GM21515 (cell line): ENCODE measurements around the gene MOCS1.

Experiments
- ATAC-seq: cut with Tn5 transposase; IDR thresholded peaks from one replicate; pipeline ENCODE4 v1.9.1; 2021; ENCODE audit not compliant: unreplicated experiment

MOCS1 gene

GRCh38 chr6:39950125-39950720 lies 16.0 kb upstream of the MOCS1 start:
- ATAC-seq, result no peak

GRCh38 chr6:39948199-39948791 lies 14.0 kb upstream of the MOCS1 start:
- no peak for ATAC-seq

GRCh38 chr6:39947611-39948068 lies 13.4 kb upstream of the MOCS1 start:
- no peak for ATAC-seq

GRCh38 chr6:39945626-39946025 lies 11.4 kb upstream of the MOCS1 start:
- ATAC-seq, result no peak

DNA sequence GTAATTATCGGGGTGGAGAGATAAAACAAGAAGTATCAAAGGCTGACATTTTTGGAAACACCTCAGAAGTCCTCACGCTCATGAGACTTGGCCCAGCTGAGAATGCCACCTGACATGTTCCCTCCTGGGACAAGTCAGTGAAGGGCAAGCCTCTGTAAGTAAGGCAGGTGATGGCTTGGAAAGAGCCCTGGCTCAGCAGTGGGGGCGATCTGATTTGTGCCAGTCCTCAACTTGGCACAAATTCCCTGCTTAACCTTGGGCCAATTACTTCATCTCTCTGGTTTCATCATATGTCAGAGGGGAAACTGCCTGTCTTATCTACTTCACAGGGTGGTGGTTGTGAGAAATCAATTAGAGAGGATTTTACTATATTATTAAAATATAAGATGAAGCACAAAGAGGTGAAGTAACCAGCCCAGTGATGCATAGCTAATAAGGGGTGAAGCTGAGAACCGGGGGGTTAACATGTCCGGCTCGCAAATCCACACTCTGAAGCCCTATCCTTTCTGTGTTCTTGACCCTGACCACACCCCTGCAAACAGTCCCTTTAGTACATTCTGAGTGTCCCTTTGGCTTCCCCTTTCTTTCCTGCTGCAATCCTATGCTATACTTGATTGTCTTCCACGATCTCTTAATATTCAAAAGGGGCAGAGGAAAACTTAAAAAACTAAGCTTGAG lies 8.8 kb upstream of the MOCS1 start:
- ATAC-seq, result no peak

GRCh38 chr6:39941820-39942219 lies 7.6 kb upstream of the MOCS1 start:
- ATAC-seq, result no peak

DNA sequence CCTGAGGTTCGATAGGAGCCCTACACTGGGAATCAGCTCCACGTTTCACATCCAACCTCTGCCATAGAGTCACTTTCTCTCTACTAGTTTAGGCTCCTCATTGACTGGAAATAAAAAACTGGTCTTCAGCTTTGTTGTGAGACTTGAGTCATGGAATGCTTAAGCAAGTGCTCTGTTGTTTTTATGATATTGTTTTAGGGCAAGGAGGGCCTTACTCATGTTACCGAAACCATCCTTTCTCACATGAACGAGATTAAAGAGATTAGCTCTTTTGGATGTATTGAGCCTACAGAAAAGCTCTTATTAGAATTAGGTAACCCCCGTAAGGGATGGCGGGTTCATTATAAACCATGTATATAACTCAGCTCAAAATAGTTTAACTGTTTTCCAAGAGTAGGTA lies 6.9 kb upstream of the MOCS1 start:
- ATAC-seq, result no peak

DNA sequence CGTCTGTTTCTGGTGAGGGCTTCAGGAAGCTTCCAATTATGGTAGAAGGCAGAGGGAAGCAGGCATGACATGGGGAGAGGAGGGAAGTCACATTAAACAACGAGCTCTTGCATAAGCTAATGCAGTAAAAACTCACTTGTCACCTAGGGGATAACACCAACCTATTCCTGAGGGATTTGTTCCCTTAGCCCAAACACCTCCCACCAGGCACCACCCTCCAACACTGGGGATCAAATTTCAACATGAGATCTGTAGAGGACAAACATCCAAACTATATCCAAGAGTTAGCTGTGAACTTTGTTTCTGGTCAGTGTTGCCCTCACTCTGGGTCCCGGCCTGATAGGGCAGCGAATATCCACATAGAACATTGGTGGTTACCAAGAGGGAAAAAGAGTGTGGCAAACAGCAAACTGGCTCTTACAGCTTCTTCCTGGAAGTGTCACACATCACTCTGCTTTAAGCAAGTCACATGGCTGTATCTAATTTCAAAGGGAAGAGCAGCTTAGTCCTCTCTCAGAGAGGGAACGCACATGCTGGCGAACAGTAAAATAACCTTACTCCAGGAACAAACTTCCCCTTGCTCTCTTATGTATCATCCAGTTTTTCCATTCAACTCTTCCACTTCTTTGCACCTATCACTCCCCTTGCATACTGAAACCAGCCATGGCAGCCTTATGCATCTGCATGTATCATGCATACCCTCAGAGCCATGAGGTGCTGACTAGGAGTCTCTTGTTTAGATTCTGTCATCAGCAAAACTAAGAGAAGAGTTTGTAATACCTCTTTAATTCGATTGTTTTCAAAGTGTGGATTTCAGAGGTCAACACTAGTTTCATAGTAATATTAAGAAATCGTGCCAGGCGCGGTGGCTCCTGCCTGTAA lies 4.8 kb upstream of the MOCS1 start:
- no peak for ATAC-seq

- no peak for ATAC-seq
These were observed 3.5 kb upstream of the MOCS1 start for GRCh38 chr6:39937686-39938333.

DNA sequence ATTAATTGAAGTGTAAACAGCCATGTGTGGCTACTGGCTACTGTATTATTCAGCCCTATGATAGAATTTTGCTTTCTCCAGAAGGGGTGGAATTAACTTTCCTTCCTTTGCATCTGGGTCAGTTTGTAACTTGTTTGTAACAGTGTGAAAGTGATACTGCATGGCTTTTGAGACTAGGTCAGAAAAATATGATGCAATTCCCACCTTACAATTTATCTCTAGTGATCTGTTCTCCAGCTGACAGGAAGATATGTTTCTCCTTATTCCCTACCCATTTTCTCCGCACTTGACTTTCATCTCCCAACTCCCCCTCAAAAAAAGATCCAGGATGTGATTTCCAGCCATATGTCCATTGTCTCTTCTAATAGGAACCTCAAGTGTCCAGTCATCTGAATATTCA lies 2.6 kb upstream of the MOCS1 start:
- ATAC-seq, result no peak

- ATAC-seq, result no peak
These were observed 979 bp upstream of the MOCS1 start for GRCh38 chr6:39935241-39935640.

- no peak for ATAC-seq
These were observed 562 bp downstream of the MOCS1 start for GRCh38 chr6:39933669-39934130.

GRCh38 chr6:39932386-39932910 lies 1.8 kb downstream of the MOCS1 start:
- ATAC-seq, result no peak

DNA sequence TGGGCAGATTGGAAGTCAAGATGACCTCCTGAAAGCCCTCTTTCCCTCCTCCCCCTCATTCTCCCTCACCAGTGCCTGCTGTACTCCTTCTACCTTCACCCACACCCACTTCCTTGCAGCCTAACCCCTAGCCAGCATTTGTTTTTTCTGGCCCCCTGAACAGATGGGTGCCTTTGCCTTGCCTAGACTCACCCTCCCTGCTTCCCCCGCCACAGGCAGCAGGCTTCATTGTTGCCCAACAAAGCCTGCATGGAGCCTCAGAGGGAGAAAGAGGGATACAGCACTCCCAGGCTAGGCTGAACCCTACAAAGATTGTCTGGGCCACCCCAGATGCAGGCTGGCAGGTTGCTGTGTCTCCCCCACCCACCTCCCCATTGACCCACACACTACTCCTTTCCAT lies 2.7 kb downstream of the MOCS1 start:
- no peak for ATAC-seq

DNA sequence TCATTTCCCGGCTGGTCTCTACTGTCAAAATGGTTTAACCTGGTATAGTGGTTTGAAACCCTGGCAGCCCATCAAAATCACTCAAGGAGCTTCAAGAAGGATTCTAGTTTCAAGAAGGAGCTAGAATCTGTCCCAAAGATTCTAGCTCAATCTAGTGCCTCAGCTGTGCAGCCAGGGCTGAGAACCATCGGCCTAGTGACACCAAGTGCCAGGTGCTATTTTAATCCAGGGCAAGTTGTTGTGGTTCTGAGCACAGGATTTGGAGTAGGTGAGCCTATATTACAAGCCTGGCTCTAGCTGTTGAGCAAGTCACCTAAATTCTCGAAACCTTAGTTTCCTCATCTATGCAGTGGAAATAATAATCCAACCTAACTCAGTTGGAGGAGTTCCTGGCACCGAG lies 3.7 kb downstream of the MOCS1 start:
- ATAC-seq, result no peak

- ATAC-seq, result no peak
These were observed 4.4 kb downstream of the MOCS1 start for GRCh38 chr6:39929733-39930461.

DNA sequence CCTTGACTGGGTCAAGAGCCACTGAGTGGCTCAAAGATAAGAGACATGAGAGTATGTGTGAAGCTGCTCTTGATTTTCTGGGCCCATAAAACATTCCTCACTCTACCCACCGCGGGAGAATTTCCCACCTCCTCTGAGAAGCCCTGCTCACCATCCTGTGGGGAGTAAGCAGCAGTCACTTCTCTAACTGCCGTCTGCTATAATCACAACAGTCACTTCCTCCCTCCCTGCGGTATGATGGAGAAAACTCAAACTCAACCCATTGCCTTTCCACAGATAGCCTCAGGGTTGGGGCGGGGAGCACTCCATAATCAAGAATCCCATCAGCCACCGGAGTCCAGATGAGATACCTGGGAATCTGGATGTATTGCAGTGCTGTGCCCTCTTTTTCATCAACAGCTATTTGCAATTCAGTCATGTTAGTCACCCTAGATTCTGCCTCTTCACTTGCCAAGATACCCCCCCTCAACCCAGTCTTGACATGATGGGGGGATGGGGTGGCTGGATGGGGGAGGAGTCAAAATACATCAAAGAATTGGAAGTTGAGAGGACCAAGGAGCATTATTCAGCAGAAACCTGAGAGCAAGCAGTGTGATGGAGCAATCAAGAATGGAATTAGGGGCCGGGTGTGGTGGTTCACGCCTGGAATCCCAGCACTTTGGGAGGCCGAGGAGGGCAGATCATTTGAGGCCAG lies 5.1 kb downstream of the MOCS1 start:
- ATAC-seq, result no peak

- ATAC-seq, result no peak
These were observed 7.1 kb downstream of the MOCS1 start for GRCh38 chr6:39927159-39927558.

DNA sequence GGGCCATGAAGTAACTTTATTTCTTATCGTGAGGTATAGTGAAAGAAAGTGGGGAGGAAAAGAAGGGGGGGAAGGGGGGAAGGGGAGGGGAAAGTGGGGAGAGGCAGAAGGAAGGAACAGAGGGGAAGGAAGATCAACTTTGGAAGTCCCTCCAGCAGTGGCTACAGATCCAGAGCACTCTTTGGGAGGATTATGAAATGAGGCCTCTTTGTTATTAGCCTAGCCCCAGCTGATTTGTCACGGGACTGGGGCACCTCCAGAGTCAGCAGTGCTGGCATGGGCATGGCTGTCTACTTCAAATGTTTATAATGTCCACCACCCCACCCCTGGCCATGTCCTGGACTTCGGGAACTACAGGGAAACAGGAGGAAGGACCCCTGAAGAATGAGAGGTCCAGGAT lies 7.6 kb downstream of the MOCS1 start:
- no peak for ATAC-seq

- ATAC-seq, result no peak
These were observed 8.4 kb downstream of the MOCS1 start for GRCh38 chr6:39925931-39926290.
